Measurements from ENCODE around the gene ANKFY1. TPM values are rescaled to one million over a fixed set of nuclear protein-coding genes. Genes with fewer than 3 reads are reported as not detected.

The ANKFY1 gene
- total RNA-seq, 1 donor from 2014 or later: 44.2 TPM

- Histone ChIP-seq H3K9me3 (no peaks in the 10 kb centered on the region), H3K4me3 (no peak overlapping the region), H3K4me1 (no peaks in the 10 kb centered on the region), H3K27ac (no peak overlapping the region), H3K27me3 (no peaks in the 10 kb centered on the region), H3K36me3 (no peaks in the 10 kb centered on the region)
- TF ChIP-seq POLR2AphosphoS5 (IDR thresholded peaks at IDR 0.05; ENCODE audit: insufficient read depth in 1 of 2, low read depth in 1 of 2): no peak
- TF ChIP-seq POLR2A (IDR thresholded peaks at IDR 0.05): no peak
- no peak for TF ChIP-seq CTCF (IDR thresholded peaks at IDR 0.05)
- DNase-seq (ENCODE audit: extremely low spot score in 2 of 2): no peak
- intact Hi-C loops (cut with DNase I): no loop called here
Observed at GRCh38 chr17:4270736-4271135, 7.0 kb upstream of the ANKFY1 start.

- Histone ChIP-seq H3K27me3 (no peaks in the 10 kb centered on the region), H3K4me3 (no peak overlapping the region), H3K36me3 (no peaks in the 10 kb centered on the region), H3K9me3 (no peaks in the 10 kb centered on the region), H3K27ac (no peak overlapping the region), H3K4me1 (peaks cover under 1% of the 10 kb centered on the region)
- TF ChIP-seq POLR2AphosphoS5 (IDR thresholded peaks at IDR 0.05; ENCODE audit: insufficient read depth in 1 of 2, low read depth in 1 of 2): no peak
- TF ChIP-seq POLR2A (IDR thresholded peaks at IDR 0.05): no peak
- no peak for TF ChIP-seq CTCF (IDR thresholded peaks at IDR 0.05)
- no peak for DNase-seq (ENCODE audit: extremely low spot score in 2 of 2)
- intact Hi-C loops (cut with DNase I): no loop called here
Observed at GRCh38 chr17:4269915-4270314, 6.1 kb upstream of the ANKFY1 start.

- no peaks in the 10 kb centered on the region for H3K9me3 ChIP-seq
- no peaks in the 10 kb centered on the region for H3K36me3 ChIP-seq
- intact Hi-C loops (cut with DNase I): no loop called here
- H3K27ac ChIP-seq: no peak overlapping the region
- H3K27me3 ChIP-seq: no peaks in the 10 kb centered on the region
- no peak for DNase-seq (ENCODE audit: extremely low spot score in 2 of 2)
- no peak overlapping the region for H3K4me3 ChIP-seq
- TF ChIP-seq POLR2AphosphoS5 (IDR thresholded peaks at IDR 0.05; ENCODE audit: insufficient read depth in 1 of 2, low read depth in 1 of 2) (no peak), POLR2A (IDR thresholded peaks at IDR 0.05) (no peak), CTCF (IDR thresholded peaks at IDR 0.05) (no peak)
- peaks cover 17% of the 10 kb centered on the region for H3K4me1 ChIP-seq
Observed at GRCh38 chr17:4267402-4267801, 3.6 kb upstream of the ANKFY1 start.

- Histone ChIP-seq H3K9me3 (no peaks in the 10 kb centered on the region), H3K27ac (no peak overlapping the region), H3K4me1 (peaks cover 26% of the 10 kb centered on the region), H3K36me3 (no peaks in the 10 kb centered on the region), H3K27me3 (no peaks in the 10 kb centered on the region), H3K4me3 (no peak overlapping the region)
- TF ChIP-seq CTCF (IDR thresholded peaks at IDR 0.05) (no peak), POLR2A (IDR thresholded peaks at IDR 0.05) (no peak), POLR2AphosphoS5 (IDR thresholded peaks at IDR 0.05; ENCODE audit: insufficient read depth in 1 of 2, low read depth in 1 of 2) (no peak)
- intact Hi-C loops (cut with DNase I): no loop called here
- no peak for DNase-seq (ENCODE audit: extremely low spot score in 2 of 2)
Observed at GRCh38 chr17:4266550-4266949, 2.8 kb upstream of the ANKFY1 start.

- intact Hi-C loops (cut with DNase I): loop anchor here (2.0 kb wide), 1 partner anchor 62 kb away; no protein-coding TSS in a partner anchor
- Histone ChIP-seq H3K9me3 (no peaks in the 10 kb centered on the region), H3K36me3 (no peaks in the 10 kb centered on the region), H3K27ac (peak overlapping the region; percentile 79), H3K27me3 (no peaks in the 10 kb centered on the region), H3K4me1 (peaks cover 31% of the 10 kb centered on the region), H3K4me3 (peak overlapping the region; percentile 89 to 90)
- TF ChIP-seq POLR2A (IDR thresholded peaks at IDR 0.05): no peak
- no peak for TF ChIP-seq CTCF (IDR thresholded peaks at IDR 0.05)
- no peak for TF ChIP-seq POLR2AphosphoS5 (IDR thresholded peaks at IDR 0.05; ENCODE audit: insufficient read depth in 1 of 2, low read depth in 1 of 2)
- no peak for DNase-seq (ENCODE audit: extremely low spot score in 2 of 2)
Observed at GRCh38 chr17:4262703-4263102, 1.1 kb downstream of the ANKFY1 start.

All from vagina (tissue), 2 donors.